WTC11 (cell line): ENCODE data around the gene RPL26. TPM values are rescaled to one million over a fixed set of nuclear protein-coding genes. Genes with fewer than 3 reads are reported as not detected.
A peak's percentile ranks its signal among the peaks of the same experiment; 100 is the strongest.

Experiments used
- ATAC-seq: fragments of 200-7000 bp; cut with Tn5 transposase; 2 replicates; pipeline ENCODE4 v1.10.0; 2021; ENCODE audit warnings: mild to moderate bottlenecking, moderate library complexity
- CTCF ChIA-PET: fragments of 300-600 bp; sonication (Branson Sonifier 250); formaldehyde crosslinking; loops from one replicate; lab custom pipeline; 2021; ENCODE audit warnings: antibody characterized with exemption; lab: Charles Lee
- POLR2A ChIA-PET: fragments of 350-600 bp; sonication (Branson Sonifier 250); formaldehyde crosslinking; loops from one replicate; lab custom pipeline; 2021; ENCODE audit warnings: antibody characterized with exemption; lab: Charles Lee
- DNase-seq: peaks from one replicate; pipeline ENCODE4 v3.0.0; 2021; ENCODE audit warnings: low spot score
- H3K27ac Mint-ChIP-seq: 2 replicates; pipeline ENCODE4 v1.8.0; 2021; ENCODE audit warnings: mixed read lengths
- H3K27me3 Mint-ChIP-seq: 2 replicates; pipeline ENCODE4 v1.8.0; 2021; ENCODE audit warnings: low read depth, mild to moderate bottlenecking, moderate library complexity, mixed read lengths
- H3K36me3 Mint-ChIP-seq: 2 replicates; pipeline ENCODE4 v1.8.0; 2021; ENCODE audit warnings: mixed read lengths
- H3K4me1 Mint-ChIP-seq: 2 replicates; pipeline ENCODE4 v1.8.0; 2022; ENCODE audit warnings: mixed read lengths
- H3K4me3 Mint-ChIP-seq: 2 replicates; pipeline ENCODE4 v1.8.0; 2021; ENCODE audit warnings: mild to moderate bottlenecking, moderate library complexity, mixed read lengths
- H3K9me3 Mint-ChIP-seq: 2 replicates; pipeline ENCODE4 v1.8.0; 2021; ENCODE audit warnings: mixed read lengths
- ARID4B ChIP-seq: sonication (generic); formaldehyde crosslinking; IDR thresholded peaks from 2 replicates; pipeline ENCODE4 v1.8.0; 2023; ENCODE audit warnings: missing genetic modification reagents, mild to moderate bottlenecking, borderline replicate concordance
- CREM ChIP-seq: sonication (generic); formaldehyde crosslinking; IDR thresholded peaks from 2 replicates; pipeline ENCODE4 v1.8.1; 2022; ENCODE audit warnings: mild to moderate bottlenecking, missing genetic modification reagents, moderate library complexity
- E2F1 ChIP-seq: sonication (generic); formaldehyde crosslinking; IDR thresholded peaks from 2 replicates; pipeline ENCODE4 v1.8.0; 2022; ENCODE audit warnings: mild to moderate bottlenecking, missing genetic modification reagents
- FOXJ3 ChIP-seq: sonication (generic); formaldehyde crosslinking; IDR thresholded peaks from 2 replicates; pipeline ENCODE4 v1.9.0; 2021; ENCODE audit warnings: missing genetic modification reagents, mild to moderate bottlenecking, borderline replicate concordance
- FOXP4 ChIP-seq: sonication (generic); formaldehyde crosslinking; IDR thresholded peaks from 2 replicates; pipeline ENCODE4 v1.8.0; 2022; ENCODE audit warnings: mild to moderate bottlenecking, missing genetic modification reagents
- GABPB1 ChIP-seq: sonication (generic); formaldehyde crosslinking; IDR thresholded peaks from 2 replicates; pipeline ENCODE4 v1.8.1; 2023; ENCODE audit warnings: mild to moderate bottlenecking, missing genetic modification reagents
- GTF2I ChIP-seq: fragments of 250-450 bp; sonication (Bioruptor Pico); conservative IDR thresholded peaks from 2 replicates; pipeline ENCODE4 v1.4.0; 2021; ENCODE audit warnings: mild to moderate bottlenecking
- IRF2 ChIP-seq: sonication (generic); formaldehyde crosslinking; IDR thresholded peaks from 2 replicates; pipeline ENCODE4 v1.8.0; 2022; ENCODE audit warnings: low read depth, missing genetic modification reagents, borderline replicate concordance
- JAZF1 ChIP-seq: fragments of 250-450 bp; sonication (Bioruptor Pico); IDR thresholded peaks from 2 replicates; pipeline ENCODE4 v1.9.0; 2021; ENCODE audit warnings: moderate library complexity, mild to moderate bottlenecking, inconsistent platforms
- MYBL2 ChIP-seq: sonication (generic); formaldehyde crosslinking; IDR thresholded peaks from 2 replicates; pipeline ENCODE4 v1.8.1; 2023; ENCODE audit warnings: mild to moderate bottlenecking, moderate library complexity, missing genetic modification reagents
- NFATC4 ChIP-seq: fragments of 250-450 bp; sonication (Bioruptor Pico); IDR thresholded peaks from 2 replicates; pipeline ENCODE4 v1.9.0; 2021; ENCODE audit warnings: mild to moderate bottlenecking
- PRDM15 ChIP-seq: sonication (generic); formaldehyde crosslinking; IDR thresholded peaks from 2 replicates; pipeline ENCODE4 v1.8.0; 2022; ENCODE audit warnings: missing genetic modification reagents
- ZMAT4 ChIP-seq: fragments of 250-450 bp; sonication (Bioruptor Pico); IDR thresholded peaks from 2 replicates; pipeline ENCODE4 v1.9.0; 2021; ENCODE audit warnings: mild to moderate bottlenecking
- ZNF138 ChIP-seq: sonication (generic); formaldehyde crosslinking; conservative IDR thresholded peaks from 2 replicates; pipeline ENCODE4 v1.8.1; 2022; ENCODE audit warnings: mild to moderate bottlenecking, moderate library complexity, missing genetic modification reagents
- ZNF219 ChIP-seq: sonication (generic); formaldehyde crosslinking; IDR thresholded peaks from 2 replicates; pipeline ENCODE4 v1.8.0; 2023; ENCODE audit warnings: missing genetic modification reagents, mild to moderate bottlenecking, borderline replicate concordance
- ZNF232 ChIP-seq: sonication (generic); formaldehyde crosslinking; IDR thresholded peaks from 2 replicates; pipeline ENCODE4 v1.8.0; 2022; ENCODE audit warnings: mild to moderate bottlenecking, missing genetic modification reagents
- ZNF281 ChIP-seq: sonication (generic); formaldehyde crosslinking; IDR thresholded peaks from 2 replicates; pipeline ENCODE4 v1.8.0; 2023; ENCODE audit warnings: mild to moderate bottlenecking, missing genetic modification reagents
- ZNF671 ChIP-seq: fragments of 250-450 bp; sonication (Bioruptor Pico); IDR thresholded peaks from 2 replicates; pipeline ENCODE4 v1.8.0; 2021; ENCODE audit warnings: mild to moderate bottlenecking
- total RNA-seq: library from RNA; stranded (reverse); gene quantifications from 3 replicates; pipeline ENCODE4 v1.2.3, GENCODE V29; 2021

Gene RPL26
- total RNA-seq, 1 experiment from 2014 or later, result 1,825 TPM

- TF ChIP-seq FOXP4 (no peak), ZNF232 (CRISPR knock-in tag) (no peak), FOXJ3 (CRISPR knock-in tag) (no peak), GTF2I (no peak)
These were observed 38.6 kb upstream of the RPL26 start (continued) for GRCh38 chr17:8421571-8421970.

GRCh38 chr17:8420041-8420934 lies 37.3 kb upstream of the RPL26 start:
- H3K27ac Mint-ChIP-seq, result no peak overlapping the region
- H3K36me3 Mint-ChIP-seq, result no peaks in the 10 kb centered on the region
- POLR2A ChIA-PET, result no interaction called here
- no peak overlapping the region for H3K4me3 Mint-ChIP-seq
- no peaks in the 10 kb centered on the region for H3K4me1 Mint-ChIP-seq
- TF ChIP-seq CREM (CRISPR knock-in tag) (no peak), GABPB1 (CRISPR knock-in tag) (peak; percentile 97), ARID4B (CRISPR knock-in tag) (no peak)
- no peak for DNase-seq
- no peak for ATAC-seq
- CTCF ChIA-PET, result interaction anchor here (0.6 to 2.4 kb wide), 3 partner anchors 10 to 320 kb away, joined by 3 to 17 read pairs (median 3); no protein-coding TSS in a partner anchor
- peaks cover 20% of the 10 kb centered on the region for H3K27me3 Mint-ChIP-seq
- H3K9me3 Mint-ChIP-seq, result no peaks in the 10 kb centered on the region

- no peak overlapping the region for H3K27ac Mint-ChIP-seq
- no peaks in the 10 kb centered on the region for H3K4me1 Mint-ChIP-seq
- H3K36me3 Mint-ChIP-seq, result no peaks in the 10 kb centered on the region
- CTCF ChIA-PET, result interaction anchor here (2.4 kb wide), 1 partner anchor 9 kb away, joined by 17 read pairs; no protein-coding TSS in a partner anchor
- no peak overlapping the region for H3K4me3 Mint-ChIP-seq
- H3K27me3 Mint-ChIP-seq, result peaks cover 20% of the 10 kb centered on the region
- DNase-seq (no peak), ATAC-seq (no peak)
- POLR2A ChIA-PET, result no interaction called here
- H3K9me3 Mint-ChIP-seq, result no peaks in the 10 kb centered on the region
- no peak for TF ChIP-seq IRF2 (CRISPR knock-in tag)
- TF ChIP-seq NFATC4 (CRISPR knock-in tag), result no peak
- no peak for TF ChIP-seq ZNF671 (CRISPR knock-in tag)
- no peak for TF ChIP-seq MYBL2 (CRISPR knock-in tag)
- no peak for TF ChIP-seq ZNF281 (CRISPR knock-in tag)
- TF ChIP-seq PRDM15 (CRISPR knock-in tag), result no peak
- no peak for TF ChIP-seq E2F1 (CRISPR knock-in tag)
- no peak for TF ChIP-seq ZMAT4
- TF ChIP-seq JAZF1 (CRISPR knock-in tag), result no peak
- TF ChIP-seq ZNF138, result no peak
- no peak for TF ChIP-seq ZNF219 (CRISPR knock-in tag)
These were observed 36.3 kb upstream of the RPL26 start for GRCh38 chr17:8419305-8419704.
